HepG2 (cell line): ENCODE data around the gene GPR148. TPM values are rescaled to one million over a fixed set of nuclear protein-coding genes. Genes with fewer than 3 reads are reported as not detected.

Source experiments
- ATAC-seq: fragments of 200-7000 bp; cut with Tn5 transposase; 3 replicates; pipeline ENCODE4 v1.9.1; 2020; ENCODE audit warnings: mild to moderate bottlenecking, moderate library complexity
- BruUV-seq: library from RNA; stranded (reverse); fragments of 400-500 nt; replicated peaks from 2 replicates; lab custom pipeline; 2021; lab: Mats Ljungman, UMichigan
- CTCF ChIA-PET: fragments of 300-600 bp; formaldehyde crosslinking; extraction: SDS; loops from one replicate; lab custom pipeline; 2021; ENCODE audit warnings: low total read pairs, inconsistent platforms, low intra/inter-chr PET ratio; lab: Yijun Ruan, JAX
- POLR2A ChIA-PET: fragments of 350-600 bp; sonication (Branson Sonifier 250); formaldehyde crosslinking; loops from one replicate; lab custom pipeline; 2020; ENCODE audit warnings: antibody characterized with exemption, inconsistent platforms; lab: Yijun Ruan, JAX
- DNase-seq: peaks from one replicate; pipeline ENCODE4 v3.0.0-alpha.2; 2015; ENCODE audit warnings: low spot score
- FAIRE-seq: peaks from 3 replicates; lab custom pipeline; 2011; peaks lifted over from hg19 to GRCh38; lab: Jason Lieb, UNC
- H2AFZ ChIP-seq: one replicate; pipeline ENCODE4 v1.6.1; 2011; ENCODE audit warnings: low read length, inconsistent platforms
- H3K27ac ChIP-seq: fragments of 300-600 bp; 3 replicates; pipeline ENCODE4 v1.8.0; 2011; ENCODE audit warnings: mixed run types, mild to moderate bottlenecking, mixed read lengths, low read length, inconsistent platforms; ENCODE audit not compliant: insufficient read depth; ENCODE audit errors: extremely low read length
- H3K27me3 ChIP-seq, 2 experiments: fragments of 200-600 bp in 1 of 2; 2 replicates in 1 of 2; 3 replicates in 1 of 2; pipeline versions ENCODE4 v1.6.0 to v1.8.0; 2011; ENCODE audit warnings: low read length in 2 of 2, mild to moderate bottlenecking in 2 of 2, moderate library complexity in 2 of 2, inconsistent platforms in 1 of 2; ENCODE audit not compliant: insufficient read depth in 2 of 2, control insufficient read depth in 1 of 2
- H3K36me3 ChIP-seq, 2 experiments: fragments of 200-600 bp in 1 of 2; replicated peaks in 1 of 2; 2 replicates in 1 of 2; 3 replicates in 1 of 2; pipeline versions ENCODE4 v1.5.1 to v1.8.0; 2011; ENCODE audit warnings: low read length in 2 of 2, inconsistent platforms in 1 of 2; ENCODE audit not compliant: insufficient read depth in 2 of 2, control insufficient read depth in 1 of 2
- H3K4me1 ChIP-seq: 2 replicates; pipeline ENCODE4 v1.5.1; 2012; ENCODE audit warnings: low read length, inconsistent platforms; ENCODE audit not compliant: insufficient read depth
- H3K4me2 ChIP-seq: 2 replicates; pipeline ENCODE4 v1.6.0; 2011; ENCODE audit warnings: low read depth, low read length, inconsistent platforms
- H3K4me3 ChIP-seq, 3 experiments: fragments of 200-600 bp in 1 of 3; sonication (generic), shearing (Covaris generic) in 1 of 3; replicated peaks in 1 of 3; 2 replicates each; pipeline ENCODE4 v1.5.1; 2011 to 2016; ENCODE audit warnings: low read length in 3 of 3, inconsistent platforms in 2 of 3, low read depth in 2 of 3, mild to moderate bottlenecking in 2 of 3, control low read depth in 1 of 3, mixed read lengths in 1 of 3; ENCODE audit not compliant: insufficient read depth in 1 of 3
- H3K79me2 ChIP-seq: one replicate; pipeline ENCODE4 v1.6.1; 2011; ENCODE audit warnings: low read length, inconsistent platforms; ENCODE audit not compliant: insufficient read depth
- H3K9ac ChIP-seq: 2 replicates; pipeline ENCODE4 v1.6.0; 2011; ENCODE audit warnings: mild to moderate bottlenecking, low read depth, low read length, inconsistent platforms; ENCODE audit not compliant: insufficient read depth
- H3K9me3 ChIP-seq: 2 replicates; pipeline ENCODE4 v1.5.1; 2012; ENCODE audit warnings: mild to moderate bottlenecking, low read length
- H4K20me1 ChIP-seq: 2 replicates; pipeline ENCODE4 v1.6.0; 2011; ENCODE audit warnings: inconsistent platforms, mild to moderate bottlenecking, low read length, moderate library complexity; ENCODE audit not compliant: insufficient read depth
- DNMT1 ChIP-seq: sonication (generic); formaldehyde crosslinking; IDR thresholded peaks from 2 replicates; pipeline ENCODE4 v1.5.1; 2020; ENCODE audit warnings: mild to moderate bottlenecking, missing genetic modification reagents
- FIP1L1 ChIP-seq: fragments of 200-400 bp; formaldehyde crosslinking; IDR thresholded peaks from 2 replicates; pipeline ENCODE4 v1.6.1; 2018; ENCODE audit warnings: low read depth, mild to moderate bottlenecking, low read length, moderate library complexity, borderline replicate concordance; ENCODE audit not compliant: insufficient read depth
- MXD3 ChIP-seq: IDR thresholded peaks from 2 replicates; pipeline ENCODE4 v1.6.1; 2016; ENCODE audit warnings: mild to moderate bottlenecking, missing biosample characterization, missing genetic modification reagents
- NFYB ChIP-seq: sonication (generic); formaldehyde crosslinking; IDR thresholded peaks from 2 replicates; pipeline ENCODE4 v1.4.0; 2020; ENCODE audit warnings: missing genetic modification reagents
- NONO ChIP-seq, 2 experiments: fragments of 450-650 bp in 1 of 2; sonication (generic) in 1 of 2; formaldehyde crosslinking in 1 of 2; IDR thresholded peaks in 1 of 2; conservative IDR thresholded peaks in 1 of 2; 2 replicates each; pipeline versions ENCODE4 v1.6.1 to v1.8.0; 2017 to 2022; ENCODE audit warnings: mild to moderate bottlenecking in 1 of 2, missing genetic modification reagents in 1 of 2, moderate library complexity in 1 of 2
- RARA ChIP-seq: IDR thresholded peaks from 2 replicates; pipeline ENCODE4 v1.6.1; 2016; ENCODE audit warnings: missing genetic modification reagents, missing compliant biosample characterization
- ZNF326 ChIP-seq: sonication (generic); formaldehyde crosslinking; IDR thresholded peaks from 2 replicates; pipeline ENCODE4 v1.4.0; 2020; ENCODE audit warnings: missing genetic modification reagents, borderline replicate concordance
- ZNF335 ChIP-seq: sonication (generic); formaldehyde crosslinking; IDR thresholded peaks from 2 replicates; pipeline ENCODE4 v1.4.0; 2020; ENCODE audit warnings: missing genetic modification reagents
- ZNF589 ChIP-seq: sonication (generic); formaldehyde crosslinking; conservative IDR thresholded peaks from 2 replicates; pipeline ENCODE4 v1.8.0; 2022; ENCODE audit warnings: mild to moderate bottlenecking, moderate library complexity, missing genetic modification reagents
- ZNF605 ChIP-seq: sonication (generic); formaldehyde crosslinking; IDR thresholded peaks from 2 replicates; pipeline ENCODE4 v1.8.0; 2022; ENCODE audit warnings: mild to moderate bottlenecking, missing genetic modification reagents
- ZNF768 ChIP-seq: sonication (generic); formaldehyde crosslinking; IDR thresholded peaks from 2 replicates; pipeline ENCODE4 v1.4.0; 2020; ENCODE audit warnings: missing genetic modification reagents
- ZNF776 ChIP-seq: sonication (generic); formaldehyde crosslinking; IDR thresholded peaks from 2 replicates; pipeline ENCODE4 v1.4.0; 2020; ENCODE audit warnings: mild to moderate bottlenecking, missing genetic modification reagents
- ZSCAN20 ChIP-seq: sonication (generic); formaldehyde crosslinking; IDR thresholded peaks from 2 replicates; pipeline ENCODE4 v1.4.0; 2020; ENCODE audit warnings: missing genetic modification reagents, mild to moderate bottlenecking, borderline replicate concordance
- WGBS: methylation state at CpG from one replicate; pipeline ENCODE4 v1.1.6; 2017; ENCODE audit warnings: low lambda C conversion rate; 5-methylcytosine and 5-hydroxymethylcytosine counted together
- in situ Hi-C: cut with HindIII; loops from 2 replicates; pipeline ENCODE4 v1.10.0; 2017; ENCODE audit warnings: low pct_unique_long_range_greater_than_20kb; ENCODE audit not compliant: extremely low pct_ligation_motif_present
- intact Hi-C: fragments of 100-400 bp; cut with micrococcal nuclease; formaldehyde crosslinking; loops from one replicate; pipeline ENCODE4 v1.10.0; 2022; ENCODE audit not compliant: unreplicated experiment
- polyA plus RNA-seq, 8 experiments: library from polyadenylated mRNA; depleted of rRNA in 3 of 8; stranded (reverse) in 7 of 8; unstranded in 1 of 8; fragments of >200 nt; fragmentation: Illumina TruSeq in 4 of 8; extraction: Trizol in 4 of 8; gene quantifications; 2 replicates each; pipeline versions ENCODE4 v1.2.1 to v1.2.3, GENCODE V29; 2011 to 2016; ENCODE audit warnings: low read depth in 4 of 8, missing spikeins in 1 of 8, mixed read lengths in 1 of 8; ENCODE audit not compliant: insufficient read depth in 1 of 8
- total RNA-seq, 5 experiments: library from RNA; depleted of rRNA; stranded (reverse); fragments of >200 nt; fragmentation: Illumina TruSeq; extraction: Trizol; gene quantifications; 2 replicates each; pipeline ENCODE4 v1.2.3, GENCODE V29; 2016; ENCODE audit warnings: low read depth in 1 of 5
- TF ChIP-seq, protein P1 (sequence below): sonication (generic); formaldehyde crosslinking; IDR thresholded peaks from 2 replicates; pipeline ENCODE4 v1.4.0; 2020; ENCODE audit warnings: missing genetic modification reagents, borderline replicate concordance
- TF ChIP-seq, protein P2 (sequence below): sonication (generic); formaldehyde crosslinking; IDR thresholded peaks from 2 replicates; pipeline ENCODE4 v1.5.0; 2020; ENCODE audit warnings: missing genetic modification reagents, mild to moderate bottlenecking, borderline replicate concordance
- TF ChIP-seq, protein P3 (sequence below): sonication (generic); formaldehyde crosslinking; IDR thresholded peaks from 2 replicates; pipeline ENCODE4 v1.4.0; 2020; ENCODE audit warnings: missing genetic modification reagents

The GPR148 gene
- total and polyA plus RNA-seq, 2 of the 13 experiments (the other 11 are each of a cell fraction or from before 2014, with no cell fraction given) = not detected

GRCh38 chr2:130743278-130743677 lies 14.4 kb downstream of the GPR148 start (continued):
- TF ChIP-seq, protein P1, sequence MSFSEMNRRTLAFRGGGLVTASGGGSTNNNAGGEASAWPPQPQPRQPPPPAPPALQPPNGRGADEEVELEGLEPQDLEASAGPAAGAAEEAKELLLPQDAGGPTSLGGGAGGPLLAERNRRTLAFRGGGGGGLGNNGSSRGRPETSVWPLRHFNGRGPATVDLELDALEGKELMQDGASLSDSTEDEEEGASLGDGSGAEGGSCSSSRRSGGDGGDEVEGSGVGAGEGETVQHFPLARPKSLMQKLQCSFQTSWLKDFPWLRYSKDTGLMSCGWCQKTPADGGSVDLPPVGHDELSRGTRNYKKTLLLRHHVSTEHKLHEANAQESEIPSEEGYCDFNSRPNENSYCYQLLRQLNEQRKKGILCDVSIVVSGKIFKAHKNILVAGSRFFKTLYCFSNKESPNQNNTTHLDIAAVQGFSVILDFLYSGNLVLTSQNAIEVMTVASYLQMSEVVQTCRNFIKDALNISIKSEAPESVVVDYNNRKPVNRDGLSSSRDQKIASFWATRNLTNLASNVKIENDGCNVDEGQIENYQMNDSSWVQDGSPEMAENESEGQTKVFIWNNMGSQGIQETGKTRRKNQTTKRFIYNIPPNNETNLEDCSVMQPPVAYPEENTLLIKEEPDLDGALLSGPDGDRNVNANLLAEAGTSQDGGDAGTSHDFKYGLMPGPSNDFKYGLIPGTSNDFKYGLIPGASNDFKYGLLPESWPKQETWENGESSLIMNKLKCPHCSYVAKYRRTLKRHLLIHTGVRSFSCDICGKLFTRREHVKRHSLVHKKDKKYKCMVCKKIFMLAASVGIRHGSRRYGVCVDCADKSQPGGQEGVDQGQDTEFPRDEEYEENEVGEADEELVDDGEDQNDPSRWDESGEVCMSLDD = no peak
- no peak for TF ChIP-seq FIP1L1
- TF ChIP-seq, all 625 proteins: peak for 0

DNA sequence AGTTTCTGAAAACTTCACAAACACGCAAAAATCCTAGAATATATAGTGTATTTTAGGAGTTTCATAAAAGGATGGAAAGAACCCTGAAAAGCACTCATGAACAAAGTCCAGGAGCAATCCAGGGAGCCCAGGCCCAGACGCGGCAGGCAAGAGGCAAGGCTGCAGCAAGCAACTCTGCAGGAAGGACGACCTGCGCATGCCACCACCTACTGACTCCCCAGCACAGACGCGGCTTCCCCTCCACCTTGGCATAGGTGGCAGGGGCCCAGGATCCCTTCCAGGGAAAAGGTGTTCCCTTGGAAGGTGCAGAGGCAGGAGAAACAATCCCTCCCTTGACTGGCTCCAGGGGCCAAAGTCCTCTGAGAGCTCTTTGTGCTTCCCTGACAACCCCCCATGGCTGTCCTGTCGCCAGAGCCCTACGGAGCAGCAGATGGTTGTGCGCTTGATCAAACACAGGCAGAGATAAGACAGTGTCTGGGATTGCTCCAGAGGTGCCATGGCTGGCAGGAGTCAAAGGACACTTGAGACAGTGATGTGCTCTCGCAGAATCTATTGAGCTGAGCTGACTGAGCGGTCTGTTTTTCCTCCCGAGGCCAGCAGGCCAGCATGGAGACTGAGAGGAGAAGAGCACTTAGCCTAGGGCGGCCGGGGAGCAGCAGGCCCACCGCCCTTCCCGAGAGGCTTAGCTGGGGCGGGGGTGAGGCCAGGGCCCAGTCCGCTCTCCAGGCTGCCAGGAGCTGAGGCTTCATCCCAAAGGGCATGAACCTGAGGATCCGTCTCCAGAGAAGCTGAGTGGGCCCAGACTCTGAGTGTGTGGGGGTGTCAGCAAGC lies 15.6 kb downstream of the GPR148 start:
- ATAC-seq (peak; percentile 99), DNase-seq (peak; percentile 85), FAIRE-seq (peak; percentile 74)
- H3K27me3 ChIP-seq = peaks cover 0 to 12% of the 10 kb centered on the region in 2 experiments; a peak in 4 of 5 replicates
- H3K4me2 ChIP-seq = peak overlapping the region; percentile 65
- no peaks in the 10 kb centered on the region for H3K36me3 ChIP-seq
- no peaks in the 10 kb centered on the region for H3K9me3 ChIP-seq
- no peak overlapping the region for H3K9ac ChIP-seq
- intact Hi-C loops = no loop called here
- H3K27ac ChIP-seq = no peak overlapping the region
- CTCF ChIA-PET = no interaction called here
- no peaks in the 10 kb centered on the region for H3K79me2 ChIP-seq
- no peak overlapping the region for H2AFZ ChIP-seq
- POLR2A ChIA-PET = no interaction called here
- H3K4me3 ChIP-seq = peak overlapping the region in 1 of 3 experiments; percentile 51; a peak in 2 of 6 replicates
- H3K4me1 ChIP-seq = peaks cover 21% of the 10 kb centered on the region
- BruUV-seq = no TSS peak
- H4K20me1 ChIP-seq = no peaks in the 10 kb centered on the region
- in situ Hi-C loops = no loop called here
- WGBS = 2% methylated on average over 13 of the region's 20 CpGs
- TF ChIP-seq NONO (IDR thresholded peaks at IDR 0.05) = no peak
- no peak for TF ChIP-seq NONO (CRISPR knock-in tag; conservative IDR thresholded peaks at IDR 0.05)
- no peak for TF ChIP-seq ZSCAN20 (CRISPR knock-in tag)
- no peak for TF ChIP-seq ZNF776 (CRISPR knock-in tag)
- no peak for TF ChIP-seq ZNF768 (CRISPR knock-in tag)
- TF ChIP-seq ZNF605 (CRISPR knock-in tag) = no peak
- TF ChIP-seq ZNF589 (CRISPR knock-in tag) = no peak
- no peak for TF ChIP-seq MXD3 (CRISPR knock-in tag)
- TF ChIP-seq NFYB (CRISPR knock-in tag) = no peak
- no peak for TF ChIP-seq ZNF335 (CRISPR knock-in tag)
- TF ChIP-seq RARA (CRISPR knock-in tag) = peak; percentile 55
- TF ChIP-seq, protein P2, sequence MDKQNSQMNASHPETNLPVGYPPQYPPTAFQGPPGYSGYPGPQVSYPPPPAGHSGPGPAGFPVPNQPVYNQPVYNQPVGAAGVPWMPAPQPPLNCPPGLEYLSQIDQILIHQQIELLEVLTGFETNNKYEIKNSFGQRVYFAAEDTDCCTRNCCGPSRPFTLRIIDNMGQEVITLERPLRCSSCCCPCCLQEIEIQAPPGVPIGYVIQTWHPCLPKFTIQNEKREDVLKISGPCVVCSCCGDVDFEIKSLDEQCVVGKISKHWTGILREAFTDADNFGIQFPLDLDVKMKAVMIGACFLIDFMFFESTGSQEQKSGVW = no peak
- TF ChIP-seq ZNF326 (CRISPR knock-in tag) = no peak
- TF ChIP-seq, protein P3, sequence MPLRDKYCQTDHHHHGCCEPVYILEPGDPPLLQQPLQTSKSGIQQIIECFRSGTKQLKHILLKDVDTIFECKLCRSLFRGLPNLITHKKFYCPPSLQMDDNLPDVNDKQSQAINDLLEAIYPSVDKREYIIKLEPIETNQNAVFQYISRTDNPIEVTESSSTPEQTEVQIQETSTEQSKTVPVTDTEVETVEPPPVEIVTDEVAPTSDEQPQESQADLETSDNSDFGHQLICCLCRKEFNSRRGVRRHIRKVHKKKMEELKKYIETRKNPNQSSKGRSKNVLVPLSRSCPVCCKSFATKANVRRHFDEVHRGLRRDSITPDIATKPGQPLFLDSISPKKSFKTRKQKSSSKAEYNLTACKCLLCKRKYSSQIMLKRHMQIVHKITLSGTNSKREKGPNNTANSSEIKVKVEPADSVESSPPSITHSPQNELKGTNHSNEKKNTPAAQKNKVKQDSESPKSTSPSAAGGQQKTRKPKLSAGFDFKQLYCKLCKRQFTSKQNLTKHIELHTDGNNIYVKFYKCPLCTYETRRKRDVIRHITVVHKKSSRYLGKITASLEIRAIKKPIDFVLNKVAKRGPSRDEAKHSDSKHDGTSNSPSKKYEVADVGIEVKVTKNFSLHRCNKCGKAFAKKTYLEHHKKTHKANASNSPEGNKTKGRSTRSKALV (CRISPR knock-in tag) = 0 out of 2 replicates have a peak, but pooled peaks have one; percentile 66
- no peak for TF ChIP-seq DNMT1
